ENCODE data around the gene ALDOA.

GRCh38 chr16:30067584-30067916 lies 2.0 kb downstream of the ALDOA start:
- TF ChIP-seq CTCF (IDR thresholded peaks at IDR 0.05; ENCODE audit: insufficient read depth, low read length) (no peak), REST (IDR thresholded peaks at IDR 0.05; ENCODE audit: insufficient replicate concordance, low read depth) (no peak)
